ENCODE measurements around the gene PRAMEF26. TPM values are rescaled to one million over a fixed set of nuclear protein-coding genes. Genes with fewer than 3 reads are reported as not detected.
"Not testable (repeated sequence)": the region's sequence is repeated elsewhere in the genome, so short reads cannot be mapped to it uniquely, and the experiment has no call there.

Gene PRAMEF26
- total RNA-seq (2014; rRNA removed; shearing (Covaris generic)): not detected in 2 replicates

GRCh38 chr1:13155909-13156308 is at the start of gene PRAMEF26:
Gene PRAMEF26 (minus strand): TSS chr1:13156009. CDS start chr1:13153095, 2,914 bp downstream.
- not testable (repeated sequence) for DNase-seq (ENCODE audit: low spot score)

GRCh38 chr1:13201309-13201708 is 45.5 kb upstream of the PRAMEF26 start, which contains the start of gene PRAMEF13:
Gene PRAMEF13 (minus strand): TSS chr1:13201409. CDS start chr1:13199589, 1,820 bp downstream.
- not testable (repeated sequence) for DNase-seq (ENCODE audit: low spot score)

GRCh38 chr1:13171548-13171947 is 15.7 kb upstream of the PRAMEF26 start, which contains the start of gene PRAMEF9:
Gene PRAMEF9 (plus strand): TSS chr1:13171848. CDS start chr1:13175281, 3,433 bp downstream.
- DNase-seq (ENCODE audit: low spot score): not testable (repeated sequence)

- not testable (repeated sequence) for DNase-seq (ENCODE audit: low spot score)
Measured at GRCh38 chr1:13165531-13165930, 9.7 kb upstream of the PRAMEF26 start, which contains the start of gene HNRNPCL4. Gene HNRNPCL4 (minus strand): TSS chr1:13165631. CDS start chr1:13165467, 164 bp downstream.

GRCh38 chr1:13116754-13117153 is 39.1 kb downstream of the PRAMEF26 start, which contains the start of gene HNRNPCL2:
Gene HNRNPCL2 (minus strand): TSS chr1:13116854. CDS start chr1:13116400, 454 bp downstream.
- DNase-seq (ENCODE audit: low spot score): not testable (repeated sequence)

Other genes starting within 250 kb of the PRAMEF26 start
- gene PRAMEF7, start 239.4 kb downstream of the PRAMEF26 start, total RNA-seq (2014; rRNA removed; shearing (Covaris generic)): not detected in 2 replicates
- gene PRAMEF6, start 208.4 kb downstream of the PRAMEF26 start, total RNA-seq (2014; rRNA removed; shearing (Covaris generic)): not detected in 2 replicates
- gene PRAMEF27, start 99.4 kb downstream of the PRAMEF26 start, total RNA-seq (2014; rRNA removed; shearing (Covaris generic)): not detected in 2 replicates
- gene HNRNPCL3, start 95.2 kb downstream of the PRAMEF26 start, total RNA-seq (2014; rRNA removed; shearing (Covaris generic)): not detected in 2 replicates
- not detected in 2 replicates for gene PRAMEF25, start 85.2 kb downstream of the PRAMEF26 start, total RNA-seq (2014; rRNA removed; shearing (Covaris generic))
- not detected in 2 replicates for gene HNRNPCL2, start 39.2 kb downstream of the PRAMEF26 start, total RNA-seq (2014; rRNA removed; shearing (Covaris generic))
- gene HNRNPCL4, start 9.6 kb upstream of the PRAMEF26 start, total RNA-seq (2014; rRNA removed; shearing (Covaris generic)): not detected in 2 replicates
- not detected in 2 replicates for gene PRAMEF9, start 15.8 kb upstream of the PRAMEF26 start, total RNA-seq (2014; rRNA removed; shearing (Covaris generic))
- not detected in 2 replicates for gene PRAMEF13, start 45.4 kb upstream of the PRAMEF26 start, total RNA-seq (2014; rRNA removed; shearing (Covaris generic))
- not detected in 2 replicates for gene PRAMEF18, start 70.1 kb upstream of the PRAMEF26 start, total RNA-seq (2014; rRNA removed; shearing (Covaris generic))
- not detected in 2 replicates for gene PRAMEF5, start 98.2 kb upstream of the PRAMEF26 start, total RNA-seq (2014; rRNA removed; shearing (Covaris generic))
- gene PRAMEF8, start 129.1 kb upstream of the PRAMEF26 start, total RNA-seq (2014; rRNA removed; shearing (Covaris generic)): not detected in 2 replicates
- not detected in 2 replicates for gene PRAMEF33, start 147.5 kb upstream of the PRAMEF26 start, total RNA-seq (2014; rRNA removed; shearing (Covaris generic))
- not detected in 2 replicates for gene PRAMEF15, start 159.6 kb upstream of the PRAMEF26 start, total RNA-seq (2014; rRNA removed; shearing (Covaris generic))
- gene PRAMEF14, start 191.1 kb upstream of the PRAMEF26 start, total RNA-seq (2014; rRNA removed; shearing (Covaris generic)): not detected in 2 replicates
- not detected in 2 replicates for gene PRAMEF19, start 215.9 kb upstream of the PRAMEF26 start, total RNA-seq (2014; rRNA removed; shearing (Covaris generic))
- gene PRAMEF17, start 233.6 kb upstream of the PRAMEF26 start, total RNA-seq (2014; rRNA removed; shearing (Covaris generic)): not detected in 2 replicates

All from H4 (cell line).